Muscle of leg (tissue), 9 donors: Measurements from ENCODE around the gene AQP6. TPM values are rescaled to one million over a fixed set of nuclear protein-coding genes. Genes with fewer than 3 reads are reported as not detected.

Experiments
- polyA plus RNA-seq, 8 donors: library from polyadenylated mRNA; unstranded; fragments of 120-200 nt; gene quantifications; one replicate each; pipeline versions ENCODE4 v1.2.1 to v1.2.3, GENCODE V29; 2013; ENCODE audit warnings: inconsistent platforms in 1 of 8, low replicate concordance in 1 of 8; ENCODE audit not compliant: insufficient read length in 8 of 8, insufficient read depth in 1 of 8
- total RNA-seq: library from RNA; stranded (reverse); fragments of 120-200 nt; gene quantifications from one replicate; pipeline ENCODE4 v1.2.4, GENCODE V29; 2013

Gene AQP6
- total and polyA plus RNA-seq, 9 donors, result 0.09 to 0.31 (median 0.14) TPM

Other genes with a start within 250 kb of the AQP6 start
- gene TMBIM6, start 231.4 kb upstream of the AQP6 start, total RNA-seq, result 211 TPM
- gene TMBIM6, start 231.4 kb upstream of the AQP6 start, polyA plus RNA-seq, result 100 to 1,000 TPM; 238 to 272 (median 246) TPM
- gene NCKAP5L, start 144.5 kb upstream of the AQP6 start, total RNA-seq, result 22.7 TPM
- 10 to 100 TPM; 27.8 to 50.7 (median 42.0) TPM for gene NCKAP5L, start 144.5 kb upstream of the AQP6 start, polyA plus RNA-seq
- 4.0 TPM for gene BCDIN3D, start 129.8 kb upstream of the AQP6 start, total RNA-seq
- 1 to 10 TPM; 4.4 to 6.4 (median 5.5) TPM for gene BCDIN3D, start 129.8 kb upstream of the AQP6 start, polyA plus RNA-seq
- gene FAIM2, start 69.0 kb upstream of the AQP6 start, total RNA-seq, result 3.6 TPM
- 10 to 100 TPM in 3 of 8 donors, 1 to 10 TPM in 5; 6.5 to 16.1 (median 8.4) TPM for gene FAIM2, start 69.0 kb upstream of the AQP6 start, polyA plus RNA-seq
- gene AQP2, start 22.2 kb upstream of the AQP6 start, total RNA-seq, result not detected
- under 1 TPM in 2 of 8 donors, not detected in 6; 0.05 to 0.09 TPM for gene AQP2, start 22.2 kb upstream of the AQP6 start, polyA plus RNA-seq
- 0.71 TPM for gene AQP5, start 11.1 kb upstream of the AQP6 start, total RNA-seq
- gene AQP5, start 11.1 kb upstream of the AQP6 start, polyA plus RNA-seq, result 1 to 10 TPM in 1 of 8 donors, under 1 TPM in 7; 0.23 to 1.1 (median 0.55) TPM
- gene RACGAP1, start 52.5 kb downstream of the AQP6 start, total RNA-seq, result 27.0 TPM
- 10 to 100 TPM; 21.3 to 40.7 (median 30.1) TPM for gene RACGAP1, start 52.5 kb downstream of the AQP6 start, polyA plus RNA-seq
- 3.5 TPM for gene ASIC1, start 84.6 kb downstream of the AQP6 start, total RNA-seq
- gene ASIC1, start 84.6 kb downstream of the AQP6 start, polyA plus RNA-seq, result 10 to 100 TPM in 5 of 8 donors, 1 to 10 TPM in 3; 8.0 to 12.3 (median 11.0) TPM
- gene SMARCD1, start 112.4 kb downstream of the AQP6 start, total RNA-seq, result 25.1 TPM
- gene SMARCD1, start 112.4 kb downstream of the AQP6 start, polyA plus RNA-seq, result 10 to 100 TPM; 48.6 to 67.0 (median 54.9) TPM
- 56.3 TPM for gene GPD1, start 131.1 kb downstream of the AQP6 start, total RNA-seq
- gene GPD1, start 131.1 kb downstream of the AQP6 start, polyA plus RNA-seq, result 10 to 100 TPM; 23.6 to 70.2 (median 57.6) TPM
- gene COX14, start 139.3 kb downstream of the AQP6 start, total RNA-seq, result 58.6 TPM
- 10 to 100 TPM; 27.1 to 55.0 (median 35.7) TPM for gene COX14, start 139.3 kb downstream of the AQP6 start, polyA plus RNA-seq
- gene CERS5, start 194.4 kb downstream of the AQP6 start, total RNA-seq, result 35.9 TPM
- 10 to 100 TPM; 33.5 to 52.6 (median 43.9) TPM for gene CERS5, start 194.4 kb downstream of the AQP6 start, polyA plus RNA-seq